ENCODE results near the gene LRIT2.

LRIT2 gene

GRCh38 chr10:84238909-84239308 is 13.6 kb upstream of the LRIT2 start:
- Histone ChIP-seq H3K9me3 (ENCODE audit: insufficient read depth, low read length) (no peaks in the 10 kb centered on the region), H4K20me1 (ENCODE audit: insufficient read depth, low read length) (no peaks in the 10 kb centered on the region), H3K79me2 (ENCODE audit: low read length) (no peaks in the 10 kb centered on the region), H3K4me3 (ENCODE audit: low read length) (no peak overlapping the region), H3K4me2 (ENCODE audit: low read length) (no peak overlapping the region), H2AFZ (ENCODE audit: low read depth, low read length) (no peak overlapping the region), H3K9ac (ENCODE audit: low read length) (no peak overlapping the region), H3K27ac (ENCODE audit: low read length) (no peak overlapping the region), H3K36me3 (replicated peaks; ENCODE audit: low read depth, low read length) (no peaks in the 10 kb centered on the region), H3K4me1 (ENCODE audit: low read length) (no peaks in the 10 kb centered on the region), H3K27me3 (ENCODE audit: low read depth, low read length) (no peaks in the 10 kb centered on the region; the same call in 1 of the 2 replicates)
- TF ChIP-seq CTCF (IDR thresholded peaks at IDR 0.05; ENCODE audit: low read depth, low read length) (no peak), EZH2phosphoT487 (IDR thresholded peaks at IDR 0.05; ENCODE audit: low read depth) (no peak)

DNA sequence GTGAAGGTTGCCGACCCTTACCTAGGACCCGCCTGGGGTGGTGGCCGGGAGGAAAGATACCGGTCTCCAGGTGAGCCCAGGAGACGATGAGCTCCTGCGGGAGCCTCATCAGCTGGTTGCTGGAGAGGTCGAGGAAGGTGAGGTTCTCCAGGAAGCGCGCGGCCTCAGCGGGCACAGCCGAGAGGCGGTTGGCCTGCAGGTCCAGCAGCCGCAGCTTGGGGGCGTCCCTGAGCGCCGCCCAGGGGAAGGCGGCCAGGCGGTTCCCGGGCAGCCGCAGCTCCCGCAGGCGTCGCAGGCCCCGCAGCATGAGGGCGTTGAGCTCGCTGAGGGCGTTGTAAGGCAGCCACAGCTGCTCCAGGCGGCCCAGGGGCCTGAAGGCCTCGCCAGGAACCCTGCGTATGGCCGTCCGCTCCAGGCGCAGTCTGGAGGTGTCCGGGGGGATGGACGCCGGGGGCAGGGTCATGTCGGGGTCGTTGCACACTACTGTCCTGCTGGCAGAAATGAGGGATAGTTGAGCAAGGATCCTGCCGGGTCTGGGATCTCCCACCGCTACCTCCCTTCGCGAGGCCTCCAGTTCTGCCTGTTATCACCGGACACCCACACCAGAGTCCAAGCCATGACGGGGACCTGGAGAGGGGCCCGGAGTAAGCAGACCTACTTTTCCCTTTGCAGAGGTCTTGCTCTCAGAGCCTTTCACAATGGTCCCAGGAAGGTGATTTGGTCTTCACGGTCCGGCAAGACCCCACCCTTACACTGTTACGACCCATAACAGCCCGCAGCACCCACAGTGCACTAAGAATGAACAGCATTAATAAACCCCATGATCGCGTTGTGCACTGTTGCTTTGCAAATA is 12.1 kb upstream of the LRIT2 start:
- Histone ChIP-seq H3K27me3 (ENCODE audit: low read depth, low read length) (no peaks in the 10 kb centered on the region; the same call in 1 of the 2 replicates), H4K20me1 (ENCODE audit: insufficient read depth, low read length) (no peaks in the 10 kb centered on the region), H3K4me2 (ENCODE audit: low read length) (no peak overlapping the region), H2AFZ (ENCODE audit: low read depth, low read length) (no peak overlapping the region), H3K9me3 (ENCODE audit: insufficient read depth, low read length) (no peaks in the 10 kb centered on the region), H3K4me3 (ENCODE audit: low read length) (no peak overlapping the region), H3K36me3 (replicated peaks; ENCODE audit: low read depth, low read length) (no peaks in the 10 kb centered on the region), H3K4me1 (ENCODE audit: low read length) (no peaks in the 10 kb centered on the region), H3K79me2 (ENCODE audit: low read length) (no peaks in the 10 kb centered on the region), H3K9ac (ENCODE audit: low read length) (no peak overlapping the region), H3K27ac (ENCODE audit: low read length) (no peak overlapping the region)
- no peak for TF ChIP-seq EZH2phosphoT487 (IDR thresholded peaks at IDR 0.05; ENCODE audit: low read depth)

DNA sequence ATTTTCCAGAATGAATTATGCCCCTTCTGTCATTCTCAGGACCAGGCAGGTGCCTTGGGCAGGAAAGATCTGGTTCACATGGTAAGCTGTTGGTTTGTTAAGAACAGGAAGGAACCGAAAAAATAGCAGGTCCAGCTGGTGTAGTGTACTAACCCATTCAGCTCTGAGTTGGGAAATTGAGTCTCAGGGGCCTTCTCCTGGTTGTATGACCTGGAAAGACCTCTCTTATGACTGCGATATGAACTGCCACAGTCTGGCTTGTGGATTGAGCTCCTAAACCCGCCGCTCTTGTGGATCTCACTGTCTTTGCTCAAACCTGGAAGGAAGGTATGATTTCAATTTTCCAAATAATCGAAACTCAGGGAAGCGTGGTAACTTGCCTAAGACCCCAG is 11.5 kb upstream of the LRIT2 start:
- Histone ChIP-seq H2AFZ (ENCODE audit: low read depth, low read length) (no peak overlapping the region), H3K9me3 (ENCODE audit: insufficient read depth, low read length) (no peaks in the 10 kb centered on the region), H3K4me2 (ENCODE audit: low read length) (no peak overlapping the region), H4K20me1 (ENCODE audit: insufficient read depth, low read length) (no peaks in the 10 kb centered on the region), H3K36me3 (replicated peaks; ENCODE audit: low read depth, low read length) (no peaks in the 10 kb centered on the region), H3K27me3 (ENCODE audit: low read depth, low read length) (no peaks in the 10 kb centered on the region; the same call in 1 of the 2 replicates), H3K4me1 (ENCODE audit: low read length) (no peaks in the 10 kb centered on the region), H3K27ac (ENCODE audit: low read length) (no peak overlapping the region), H3K9ac (ENCODE audit: low read length) (no peak overlapping the region), H3K4me3 (ENCODE audit: low read length) (no peak overlapping the region), H3K79me2 (ENCODE audit: low read length) (no peaks in the 10 kb centered on the region)
- TF ChIP-seq CTCF (IDR thresholded peaks at IDR 0.05; ENCODE audit: low read depth, low read length) (no peak), EZH2phosphoT487 (IDR thresholded peaks at IDR 0.05; ENCODE audit: low read depth) (no peak)

GRCh38 chr10:84235096-84235495 is 9.8 kb upstream of the LRIT2 start:
- H3K4me1 ChIP-seq (ENCODE audit: low read length) = no peaks in the 10 kb centered on the region
- H3K4me3 ChIP-seq (ENCODE audit: low read length) = no peak overlapping the region
- H3K27ac ChIP-seq (ENCODE audit: low read length) = no peak overlapping the region
- H3K27me3 ChIP-seq (ENCODE audit: low read depth, low read length) = no peaks in the 10 kb centered on the region; the same call in 1 of the 2 replicates
- no peaks in the 10 kb centered on the region for H4K20me1 ChIP-seq (ENCODE audit: insufficient read depth, low read length)
- no peaks in the 10 kb centered on the region for H3K9me3 ChIP-seq (ENCODE audit: insufficient read depth, low read length)
- no peak for TF ChIP-seq EZH2phosphoT487 (IDR thresholded peaks at IDR 0.05; ENCODE audit: low read depth)
- TF ChIP-seq CTCF (IDR thresholded peaks at IDR 0.05; ENCODE audit: low read depth, low read length) = no peak
- no peaks in the 10 kb centered on the region for H3K36me3 ChIP-seq (replicated peaks; ENCODE audit: low read depth, low read length)
- no peak overlapping the region for H2AFZ ChIP-seq (ENCODE audit: low read depth, low read length)
- H3K9ac ChIP-seq (ENCODE audit: low read length) = no peak overlapping the region
- no peaks in the 10 kb centered on the region for H3K79me2 ChIP-seq (ENCODE audit: low read length)
- H3K4me2 ChIP-seq (ENCODE audit: low read length) = no peak overlapping the region

Measured in OCI-LY3 (cell line).